ENCODE results near the gene PDE7B.

GRCh38 chr6:135831016-135831415 lies 20.5 kb upstream of the PDE7B start:
- TF ChIP-seq CTCF (IDR thresholded peaks at IDR 0.05) (no peak), POLR2A (IDR thresholded peaks at IDR 0.05) (no peak)

All from Peyer's patch (tissue), 4 donors.